CD4-positive, alpha-beta memory T cell (primary cell): ENCODE measurements around the gene SEC31A. TPM values are rescaled to one million over a fixed set of nuclear protein-coding genes. Genes with fewer than 3 reads are reported as not detected.
A peak's percentile ranks its signal among the peaks of the same experiment; 100 is the strongest.
"Not testable (repeated sequence)": the region's sequence is repeated elsewhere in the genome, so short reads cannot be mapped to it uniquely, and the experiment has no call there.

Experiments
- CTCF ChIA-PET: fragments of 350-600 bp; sonication (Branson Sonifier 250); formaldehyde crosslinking; loops from one replicate; lab custom pipeline; 2021; ENCODE audit warnings: inconsistent platforms; ENCODE audit not compliant: partially characterized antibody; lab: Charles Lee
- POLR2A ChIA-PET: fragments of 350-600 bp; sonication (Branson Sonifier 250); formaldehyde crosslinking; loops from one replicate; lab custom pipeline; 2021; ENCODE audit not compliant: partially characterized antibody; lab: Charles Lee
- DNase-seq, 5 donors: peaks; one replicate each; pipeline versions ENCODE4 v3.0.0 to v3.0.0-alpha.2; 2020 to 2022; ENCODE audit warnings: mixed read lengths in 1 of 5
- H3K27ac ChIP-seq: one replicate; pipeline ENCODE4 v1.7.0; 2013; ENCODE audit warnings: low read depth, low read length
- H3K27me3 ChIP-seq: 2 replicates; pipeline ENCODE4 v1.7.0; 2013; ENCODE audit warnings: mild to moderate bottlenecking, low read length, moderate library complexity; ENCODE audit not compliant: insufficient read depth
- H3K36me3 ChIP-seq: 2 replicates; pipeline ENCODE4 v1.7.0; 2013; ENCODE audit warnings: mild to moderate bottlenecking, low read length, moderate library complexity; ENCODE audit not compliant: insufficient read depth
- H3K4me1 ChIP-seq: 2 replicates; pipeline ENCODE4 v1.7.0; 2013; ENCODE audit warnings: mild to moderate bottlenecking, low read length, moderate library complexity; ENCODE audit not compliant: insufficient read depth
- H3K4me3 ChIP-seq, 2 donors: one replicate each; pipeline ENCODE4 v1.7.0; 2013; ENCODE audit warnings: low read length in 2 of 2, mild to moderate bottlenecking in 1 of 2
- H3K9me3 ChIP-seq, 2 donors: one replicate each; pipeline ENCODE4 v1.7.0; 2013; ENCODE audit warnings: low read length in 2 of 2, control low read depth in 1 of 2; ENCODE audit not compliant: control insufficient read depth in 1 of 2
- H3K27ac Mint-ChIP-seq, 7 donors: one replicate each; pipeline ENCODE4 v1.8.0; 2020 to 2021; ENCODE audit warnings: mixed read lengths in 7 of 7, mild to moderate bottlenecking in 6 of 7, inconsistent platforms in 3 of 7, moderate library complexity in 3 of 7
- H3K27me3 Mint-ChIP-seq, 2 donors: one replicate each; pipeline ENCODE4 v1.8.0; 2020 to 2021; ENCODE audit warnings: mixed read lengths in 2 of 2
- H3K36me3 Mint-ChIP-seq, 2 donors: one replicate each; pipeline ENCODE4 v1.8.0; 2020 to 2021; ENCODE audit warnings: mixed read lengths in 2 of 2, inconsistent platforms in 1 of 2, mild to moderate bottlenecking in 1 of 2
- H3K4me1 Mint-ChIP-seq, 4 donors: one replicate each; pipeline ENCODE4 v1.8.0; 2020 to 2021; ENCODE audit warnings: mixed read lengths in 4 of 4, mild to moderate bottlenecking in 1 of 4
- H3K4me3 Mint-ChIP-seq, 8 donors: one replicate each; pipeline ENCODE4 v1.8.0; 2020 to 2021; ENCODE audit warnings: mixed read lengths in 8 of 8, mild to moderate bottlenecking in 7 of 8, moderate library complexity in 6 of 8, inconsistent platforms in 3 of 8
- H3K9me3 Mint-ChIP-seq, 8 donors: one replicate each; pipeline ENCODE4 v1.8.0; 2020 to 2021; ENCODE audit warnings: mixed read lengths in 8 of 8, mild to moderate bottlenecking in 5 of 8, inconsistent platforms in 3 of 8, moderate library complexity in 1 of 8
- intact Hi-C: fragments of 100-400 bp; cut with micrococcal nuclease; formaldehyde crosslinking; loops from one replicate; pipeline ENCODE4 v1.15.1; 2023
- polyA plus RNA-seq, 2 donors: library from polyadenylated mRNA; unstranded; fragments of 300-500 nt; fragmentation: Illumina TruSeq; gene quantifications; one replicate each; pipeline ENCODE4 v1.2.3, GENCODE V29; 2021
- total RNA-seq, 2 experiments: library from RNA; stranded (reverse); gene quantifications; one replicate each; pipeline ENCODE4 v1.2.3, GENCODE V29; 2021

Gene SEC31A
- total and polyA plus RNA-seq, 4 experiments from 2014 or later: 138 to 175 (median 162) TPM

- no peaks in the 10 kb centered on the region for H3K27me3 Mint-ChIP-seq
- H3K36me3 Mint-ChIP-seq: peaks cover 13 to 42% of the 10 kb centered on the region in 2 donors
- H3K4me3 Mint-ChIP-seq: peak overlapping the region; percentile 89 to 96 (median 94)
- Histone ChIP-seq H3K36me3 (peaks cover 5% of the 10 kb centered on the region), H3K4me1 (peaks cover 40% of the 10 kb centered on the region), H3K27ac (no peak overlapping the region), H3K9me3 (no peaks in the 10 kb centered on the region), H3K4me3 (no peak overlapping the region), H3K27me3 (no peaks in the 10 kb centered on the region)
- peak overlapping the region in 5 of 7 donors; percentile 95 to 99 (median 99) for H3K27ac Mint-ChIP-seq
- DNase-seq: no peak
- intact Hi-C loops: no loop called here
- H3K9me3 Mint-ChIP-seq: no peaks in the 10 kb centered on the region
- H3K4me1 Mint-ChIP-seq: peaks cover 31 to 66% (median 44%) of the 10 kb centered on the region in 4 donors
- ChIA-PET POLR2A (interaction anchor here (0.7 to 4.9 kb wide), 5 partner anchors 9 to 903 kb away, joined by 3 to 53 read pairs (median 6); partner anchors contain the start of genes HELQ, MRPS18C and THAP9), CTCF (interaction anchor here (0.6 to 1.5 kb wide), 5 partner anchors 10 to 394 kb away, joined by 3 to 5 read pairs (median 4); partner anchors contain the start of gene COPS4)
Measured at GRCh38 chr4:82889287-82889686, 1.7 kb downstream of the SEC31A start.

- ChIA-PET POLR2A (interaction anchor here (1.8 kb wide), 1 partner anchor 124 kb away, joined by 5 read pairs; the partner anchor contains the start of gene LIN54), CTCF (interaction anchor here (1.4 to 3.3 kb wide), 3 partner anchors 10 to 35 kb away, joined by 4 to 11 read pairs (median 6); no protein-coding TSS in a partner anchor)
- peaks cover 13 to 35% of the 10 kb centered on the region in 2 donors for H3K36me3 Mint-ChIP-seq
- no peak for DNase-seq
- Histone ChIP-seq H3K27ac (no peak overlapping the region), H3K36me3 (peaks cover 5% of the 10 kb centered on the region), H3K9me3 (no peaks in the 10 kb centered on the region), H3K4me1 (peaks cover 36% of the 10 kb centered on the region), H3K27me3 (no peaks in the 10 kb centered on the region), H3K4me3 (no peak overlapping the region)
- no peaks in the 10 kb centered on the region for H3K9me3 Mint-ChIP-seq
- intact Hi-C loops: no loop called here
- H3K4me1 Mint-ChIP-seq: peaks cover 31 to 65% (median 47%) of the 10 kb centered on the region in 4 donors
- H3K4me3 Mint-ChIP-seq: peak overlapping the region in 3 of 8 donors; percentile 11 to 38 (median 34)
- no peaks in the 10 kb centered on the region for H3K27me3 Mint-ChIP-seq
- H3K27ac Mint-ChIP-seq: no peak overlapping the region
Measured at GRCh38 chr4:82886147-82886942, 4.6 kb downstream of the SEC31A start.

GRCh38 chr4:82885410-82885809 lies 5.5 kb downstream of the SEC31A start:
- Mint-ChIP-seq H3K9me3 (no peaks in the 10 kb centered on the region), H3K27me3 (no peaks in the 10 kb centered on the region), H3K4me3 (no peak overlapping the region), H3K4me1 (peaks cover 34 to 61% (median 47%) of the 10 kb centered on the region in 4 donors), H3K36me3 (peaks cover 13 to 32% of the 10 kb centered on the region in 2 donors), H3K27ac (peak overlapping the region in 1 of 7 donors; percentile 46)
- H3K36me3 ChIP-seq: peaks cover 6% of the 10 kb centered on the region
- H3K27ac ChIP-seq: no peak overlapping the region
- DNase-seq: no peak
- H3K4me3 ChIP-seq: no peak overlapping the region
- H3K27me3 ChIP-seq: no peaks in the 10 kb centered on the region
- no peaks in the 10 kb centered on the region for H3K9me3 ChIP-seq
- intact Hi-C loops: no loop called here
- peaks cover 36% of the 10 kb centered on the region for H3K4me1 ChIP-seq
- ChIA-PET CTCF (interaction anchor here (1.4 to 3.3 kb wide), 3 partner anchors 9 to 34 kb away, joined by 4 to 11 read pairs (median 6); no protein-coding TSS in a partner anchor), POLR2A (interaction anchor here (1.8 kb wide), 1 partner anchor 125 kb away, joined by 5 read pairs; the partner anchor contains the start of gene LIN54)

- peaks cover 17 to 31% (median 24%) of the 10 kb centered on the region in 4 donors for H3K4me1 Mint-ChIP-seq
- peaks cover 30% of the 10 kb centered on the region for H3K4me1 ChIP-seq
- H3K4me3 Mint-ChIP-seq: no peak overlapping the region
- no peaks in the 10 kb centered on the region for H3K27me3 ChIP-seq
- CTCF ChIA-PET: no interaction called here
- intact Hi-C loops: no loop called here
- H3K36me3 Mint-ChIP-seq: peaks cover 57 to 58% of the 10 kb centered on the region in 2 donors
- DNase-seq: no peak
- H3K4me3 ChIP-seq: no peak overlapping the region
- H3K36me3 ChIP-seq: peaks cover 53% of the 10 kb centered on the region
- H3K9me3 ChIP-seq: no peaks in the 10 kb centered on the region
- POLR2A ChIA-PET: no interaction called here
- H3K9me3 Mint-ChIP-seq: no peaks in the 10 kb centered on the region
- no peak overlapping the region for H3K27ac Mint-ChIP-seq
- no peaks in the 10 kb centered on the region for H3K27me3 Mint-ChIP-seq
- H3K27ac ChIP-seq: no peak overlapping the region
Measured at GRCh38 chr4:82868572-82868971, 22.4 kb downstream of the SEC31A start.

- Mint-ChIP-seq H3K9me3 (no peaks in the 10 kb centered on the region), H3K27ac (peak overlapping the region in 6 of 7 donors; percentile 7 to 86 (median 70)), H3K4me1 (peaks cover 17 to 31% (median 24%) of the 10 kb centered on the region in 4 donors), H3K27me3 (no peaks in the 10 kb centered on the region), H3K36me3 (peaks cover 63 to 66% of the 10 kb centered on the region in 2 donors), H3K4me3 (peak overlapping the region in 1 of 8 donors; percentile 1)
- DNase-seq: no peak
- Histone ChIP-seq H3K36me3 (peaks cover 55% of the 10 kb centered on the region), H3K27ac (no peak overlapping the region), H3K27me3 (no peaks in the 10 kb centered on the region), H3K4me1 (peaks cover 30% of the 10 kb centered on the region), H3K4me3 (no peak overlapping the region), H3K9me3 (no peaks in the 10 kb centered on the region)
- intact Hi-C loops: no loop called here
- ChIA-PET CTCF (interaction anchor here (0.9 kb wide), 1 partner anchor 15 kb away, joined by 3 read pairs; no protein-coding TSS in a partner anchor), POLR2A (interaction anchor here (2.1 kb wide), 1 partner anchor 33 kb away, joined by 8 read pairs; the partner anchor contains the start of gene THAP9)
Measured at GRCh38 chr4:82866706-82867385, 24.1 kb downstream of the SEC31A start.

GRCh38 chr4:82866033-82866432 lies 24.9 kb downstream of the SEC31A start:
- H3K9me3 ChIP-seq, H3K27me3 Mint-ChIP-seq, DNase-seq, intact Hi-C loops, H3K27ac ChIP-seq, H3K27me3 ChIP-seq, H3K9me3 Mint-ChIP-seq, H3K4me3 ChIP-seq: not testable (repeated sequence)
- peak overlapping the region in 4 of 8 donors; percentile 4 to 74 (median 44) for H3K4me3 Mint-ChIP-seq
- peaks cover 17 to 31% (median 26%) of the 10 kb centered on the region in 4 donors for H3K4me1 Mint-ChIP-seq
- Histone ChIP-seq H3K36me3 (peaks cover 53% of the 10 kb centered on the region), H3K4me1 (peaks cover 30% of the 10 kb centered on the region)
- H3K27ac Mint-ChIP-seq: peak overlapping the region; percentile 70 to 88 (median 78)
- peaks cover 64 to 67% of the 10 kb centered on the region in 2 donors for H3K36me3 Mint-ChIP-seq
- POLR2A ChIA-PET: interaction anchor here (0.7 to 2.1 kb wide), 4 partner anchors 11 to 147 kb away, joined by 3 to 8 read pairs (median 4); partner anchors contain the start of gene THAP9
- CTCF ChIA-PET: interaction anchor here (1.0 to 1.2 kb wide), 2 partner anchors 14 to 670 kb away, joined by 3 to 5 read pairs; no protein-coding TSS in a partner anchor
